GM19455 (cell line): ENCODE measurements around the gene NEK9.
A peak's percentile ranks its signal among the peaks of the same experiment; 100 is the strongest.
"Not testable (repeated sequence)": the region's sequence is repeated elsewhere in the genome, so short reads cannot be mapped to it uniquely, and the experiment has no call there.

Experiments
- ATAC-seq: cut with Tn5 transposase; IDR thresholded peaks from one replicate; pipeline ENCODE4 v1.9.1; 2021; ENCODE audit not compliant: unreplicated experiment

Gene NEK9

DNA sequence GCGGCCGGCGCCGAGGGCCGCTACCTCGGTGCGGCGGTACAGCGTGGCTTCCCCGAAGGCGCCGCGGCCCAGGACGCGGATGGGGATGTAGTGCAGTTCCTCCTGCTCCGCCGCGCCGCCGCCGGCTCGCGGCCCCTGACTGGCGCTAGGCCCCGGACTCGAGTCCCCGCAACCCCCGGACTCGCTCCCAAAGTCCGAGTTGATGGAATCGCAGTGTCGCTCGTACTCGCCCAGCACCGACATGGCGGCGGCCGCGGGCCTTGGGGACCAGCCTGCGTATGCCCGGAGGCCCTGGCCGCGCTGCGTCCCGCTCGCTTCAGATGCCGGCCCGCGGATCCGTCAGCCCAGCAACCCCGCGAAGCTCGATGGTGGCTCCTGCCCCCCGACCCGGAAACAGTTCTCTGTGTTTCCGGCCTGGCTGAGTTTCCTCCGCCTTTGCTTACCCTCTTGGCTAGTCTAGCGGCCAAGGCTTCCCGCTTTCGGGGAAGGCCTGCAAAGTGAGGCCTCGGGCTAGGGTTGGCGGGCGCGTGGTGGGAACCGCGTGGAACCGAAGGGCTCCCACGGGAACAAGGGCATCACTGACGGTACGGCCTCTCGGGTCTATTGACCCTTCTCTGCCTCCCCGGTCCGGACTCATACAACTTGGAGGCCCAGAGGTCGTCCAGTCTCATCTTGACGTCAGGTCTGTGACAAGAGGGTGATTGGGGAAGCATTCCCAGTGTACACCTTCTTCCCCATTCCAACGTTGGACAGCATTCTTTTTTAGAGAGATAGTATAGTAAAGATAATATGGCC is at the start of gene NEK9:
NEK9 (minus strand) TSS at position 370 of the 795 bp plus-strand sequence; CDS start at position 243, 127 bp downstream.
- ATAC-seq = peak; percentile 94

DNA sequence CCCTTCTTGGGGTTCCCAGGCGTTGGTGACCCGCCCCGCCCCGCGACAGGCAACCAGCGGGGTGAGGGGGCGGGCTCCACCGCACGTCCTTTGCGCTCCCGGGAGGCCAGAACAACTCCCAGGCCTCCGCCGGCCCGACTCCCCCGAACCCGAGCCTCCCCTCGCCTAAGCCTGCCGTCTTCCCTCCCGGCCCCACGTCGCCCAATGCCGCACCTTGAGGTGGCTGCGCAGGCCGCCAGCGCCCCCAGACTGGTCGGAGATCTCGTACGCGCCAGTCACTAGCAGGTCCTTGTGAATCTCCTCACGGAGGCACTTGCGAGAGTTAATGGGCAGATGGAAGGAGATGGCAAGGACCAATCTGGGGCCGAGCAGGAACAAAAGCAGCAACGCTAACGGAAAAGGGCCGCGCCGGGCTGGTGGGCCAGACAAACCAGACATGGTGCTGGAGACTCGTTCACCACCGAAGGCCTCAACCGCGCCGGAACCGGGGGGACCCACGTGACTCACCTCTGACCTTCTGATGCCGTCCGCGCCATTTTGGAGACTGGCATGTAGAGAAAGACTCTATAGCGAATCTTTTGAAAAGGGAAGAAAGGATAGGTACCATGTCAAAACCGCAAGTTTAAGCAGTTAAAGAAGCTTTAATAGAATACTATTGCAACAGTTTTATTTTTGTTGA is 49.4 kb upstream of the NEK9 start, which contains the start of gene TMED10:
TMED10 (minus strand) TSS at position 471 of the 679 bp plus-strand sequence; CDS start at position 438, 33 bp downstream.
- ATAC-seq = peak; percentile 70

DNA sequence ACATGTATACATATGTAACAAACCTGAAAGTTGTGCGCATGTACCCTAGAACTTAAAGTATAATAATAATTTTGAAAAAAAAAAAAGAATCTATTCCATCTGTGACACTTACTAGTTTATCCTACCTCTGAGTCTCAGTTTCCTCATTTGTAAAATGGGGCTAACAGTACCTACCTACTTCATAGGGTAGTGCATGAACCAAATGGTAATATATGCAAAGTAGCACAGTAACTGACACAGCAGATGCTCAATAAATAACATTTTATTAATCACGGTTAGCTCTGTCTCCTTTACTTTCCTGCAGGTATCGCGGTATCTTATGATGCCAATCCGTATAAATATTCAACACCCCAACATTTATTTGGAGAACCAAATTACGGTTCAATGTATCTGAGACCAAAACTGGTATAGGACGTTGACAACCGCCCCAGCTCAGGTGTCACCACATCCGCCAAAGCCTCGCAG is 48.9 kb upstream of the NEK9 start:
- peak; percentile 17 for ATAC-seq

DNA sequence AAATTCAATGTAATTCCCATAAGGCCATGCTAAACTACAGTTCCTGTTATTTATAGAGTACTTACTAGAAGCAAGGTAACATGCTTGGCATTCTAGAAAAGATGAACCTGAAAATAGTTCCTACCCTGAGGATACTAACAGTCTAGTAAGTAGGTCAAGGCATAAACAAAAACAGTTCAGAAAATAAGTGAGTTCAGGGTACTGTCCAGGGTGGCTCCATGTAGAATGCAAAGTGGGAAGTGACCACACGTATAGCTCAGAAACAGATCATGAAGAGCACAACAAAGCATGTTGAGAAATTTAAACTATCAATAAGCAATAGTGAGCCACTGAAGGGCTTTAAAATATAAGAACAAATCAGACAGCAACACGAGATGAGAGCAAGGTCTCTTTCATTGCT is 47.2 kb upstream of the NEK9 start:
- no peak for ATAC-seq

DNA sequence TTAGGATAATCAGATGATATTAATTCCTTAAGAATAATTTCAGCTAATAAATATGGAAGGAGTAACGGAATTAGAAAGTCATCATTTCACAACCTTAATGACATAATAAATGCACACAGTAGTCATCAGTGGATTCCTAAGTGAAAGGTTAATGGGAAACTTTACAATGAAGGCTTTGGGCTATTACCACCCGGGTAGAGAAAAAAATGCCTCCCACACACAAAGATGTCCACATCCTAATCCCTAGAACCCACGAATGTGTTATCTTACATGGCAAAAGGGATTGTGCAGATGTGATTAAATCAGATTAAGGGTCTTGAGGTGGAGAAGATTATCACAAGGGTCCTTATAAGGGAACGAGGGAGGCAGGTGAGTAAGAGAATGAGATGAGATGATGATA is 43.9 kb upstream of the NEK9 start:
- ATAC-seq = no peak

DNA sequence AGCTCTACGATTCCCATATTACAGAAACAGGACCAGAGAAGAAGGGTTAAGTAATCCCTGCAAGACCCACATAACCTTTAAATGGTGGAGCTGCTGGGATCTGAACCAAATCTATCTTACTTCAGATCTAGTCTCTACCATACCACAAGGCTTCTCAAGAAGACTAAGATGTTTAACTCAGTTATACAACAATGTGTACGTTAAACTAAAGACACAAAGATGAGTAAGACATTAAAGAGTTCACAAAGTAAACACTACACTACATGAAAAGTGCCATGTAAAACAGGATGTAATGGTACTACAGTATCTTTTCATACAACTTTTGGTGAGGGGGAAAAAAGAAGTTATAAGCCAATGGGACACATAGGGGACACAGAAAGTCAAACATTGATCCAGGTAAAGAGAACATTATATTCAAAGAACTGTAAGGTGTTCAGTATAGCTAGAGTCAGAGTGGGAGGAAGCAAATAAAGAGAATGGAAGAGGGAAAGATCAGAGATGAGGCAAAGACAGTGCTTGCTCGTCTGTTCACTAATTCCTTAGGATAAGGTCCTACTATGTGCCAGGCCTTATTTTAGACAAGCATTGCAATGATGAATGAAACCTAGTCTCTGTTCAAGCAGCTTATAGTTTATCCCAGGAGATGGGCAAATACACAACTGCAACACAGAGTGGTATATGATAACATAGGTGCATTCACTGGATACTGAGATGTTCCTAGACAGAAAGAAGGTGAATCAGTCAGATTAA is 41.9 kb upstream of the NEK9 start:
- no peak for ATAC-seq

DNA sequence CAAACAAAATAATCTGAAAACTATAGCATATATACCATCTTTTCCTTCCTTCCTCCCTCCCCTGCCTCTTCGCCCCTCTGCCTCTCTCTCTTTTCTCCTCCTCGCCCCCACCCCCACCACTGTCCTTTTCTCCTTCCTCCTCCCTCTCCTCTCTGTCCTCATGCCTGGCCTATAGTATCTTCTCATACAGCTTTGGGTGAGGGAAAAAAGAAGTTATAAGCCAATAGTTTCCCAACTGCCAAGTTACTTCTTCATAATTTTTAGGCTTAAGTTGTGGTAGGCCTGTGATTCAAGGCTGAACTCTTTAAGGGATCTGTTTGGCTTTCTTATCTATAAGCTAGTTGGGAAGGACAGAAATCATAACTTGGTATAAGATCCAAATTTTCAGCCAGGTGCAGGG is 40.5 kb upstream of the NEK9 start:
- ATAC-seq = no peak

DNA sequence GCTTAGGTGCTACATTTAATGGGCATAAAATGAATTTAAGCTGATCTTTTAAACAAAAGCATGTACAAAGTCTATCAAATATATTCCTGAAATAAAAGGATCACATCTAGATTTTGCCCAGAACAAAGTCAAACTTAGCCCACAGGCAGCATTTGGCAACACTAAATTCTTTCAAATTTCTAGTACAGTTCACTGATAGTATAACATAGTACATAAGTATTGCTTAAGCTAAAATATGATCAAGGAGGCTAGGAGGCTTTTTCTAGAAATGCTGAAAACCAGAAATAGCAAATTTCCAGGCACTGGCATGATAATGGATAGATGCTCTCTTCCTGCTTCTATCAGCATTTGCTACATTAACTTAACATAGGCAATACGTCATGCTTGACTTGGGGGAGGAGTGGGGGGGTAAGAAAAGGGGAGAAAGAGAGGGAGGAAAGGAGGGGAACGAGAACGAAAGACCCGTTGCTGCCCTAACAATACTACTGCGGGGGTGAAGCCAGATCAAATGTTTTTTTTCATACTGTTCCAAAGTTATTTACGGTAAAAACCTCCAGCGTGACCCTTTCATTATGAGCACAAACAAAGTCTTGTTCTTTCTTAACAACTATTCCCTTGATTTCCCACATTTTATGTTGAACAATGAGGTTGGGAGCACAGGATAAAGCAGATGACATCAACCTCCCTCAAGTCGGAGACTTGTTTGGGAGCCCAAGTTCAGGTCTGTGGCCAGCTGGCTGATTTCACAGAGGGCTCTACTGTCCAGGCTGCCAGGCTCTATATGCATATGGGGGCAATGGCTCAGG is 38.9 kb upstream of the NEK9 start:
- ATAC-seq = no peak

DNA sequence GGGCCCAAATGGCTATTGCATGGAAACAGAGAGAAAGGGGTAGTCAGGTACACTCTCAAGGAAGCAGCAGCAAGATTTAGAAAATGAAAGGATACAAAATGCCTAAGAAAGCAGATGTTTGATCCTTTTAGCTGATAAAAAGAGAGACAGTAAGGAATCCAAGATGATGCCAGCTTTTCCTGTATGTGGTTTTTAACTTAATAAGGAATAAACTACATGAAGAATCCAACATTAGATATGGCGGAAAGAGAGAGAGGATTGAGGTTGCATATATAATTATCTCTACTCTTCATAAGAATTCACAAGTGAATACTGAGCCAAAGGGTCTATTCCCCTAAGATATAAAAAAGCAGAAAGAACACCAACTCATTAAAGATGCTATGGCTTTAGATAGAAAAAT is 38.0 kb upstream of the NEK9 start:
- ATAC-seq = no peak

DNA sequence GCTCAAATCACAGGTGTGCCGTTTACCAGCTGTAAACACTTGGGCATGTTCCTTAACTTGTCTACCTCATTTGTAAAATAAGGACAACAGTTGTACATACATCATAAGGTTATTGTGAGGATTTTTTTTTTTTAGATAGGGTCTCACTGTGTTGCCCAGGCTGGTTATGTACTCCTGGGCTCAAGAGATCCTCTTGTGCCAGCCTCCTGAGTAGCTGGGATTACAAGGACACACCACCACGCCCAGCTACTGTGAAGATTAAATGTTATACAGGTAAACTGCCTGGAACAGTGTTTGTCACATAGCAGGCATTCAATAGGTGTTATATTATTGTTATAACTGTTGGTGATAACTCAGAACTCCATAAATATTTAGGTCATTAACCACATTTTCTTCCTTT is 36.8 kb upstream of the NEK9 start:
- ATAC-seq = no peak

DNA sequence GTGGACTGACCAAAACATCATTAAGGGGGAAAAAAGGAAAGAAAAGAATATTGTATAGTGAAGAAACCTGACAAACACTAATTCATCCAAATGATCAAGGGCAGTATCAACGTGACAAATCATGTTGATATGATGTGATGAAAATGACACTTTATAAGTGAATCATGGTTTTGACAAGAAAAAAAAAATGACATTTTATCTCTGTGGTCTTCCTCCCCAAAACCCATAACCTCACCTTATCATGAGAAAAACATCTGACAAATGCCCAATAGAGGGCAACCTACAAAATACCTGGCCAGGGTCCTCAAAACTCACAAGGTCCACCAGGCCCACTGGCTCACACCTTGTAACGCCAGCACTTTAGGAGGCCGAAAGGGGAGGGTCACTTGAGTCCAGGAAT is 35.8 kb upstream of the NEK9 start:
- ATAC-seq = no peak

DNA sequence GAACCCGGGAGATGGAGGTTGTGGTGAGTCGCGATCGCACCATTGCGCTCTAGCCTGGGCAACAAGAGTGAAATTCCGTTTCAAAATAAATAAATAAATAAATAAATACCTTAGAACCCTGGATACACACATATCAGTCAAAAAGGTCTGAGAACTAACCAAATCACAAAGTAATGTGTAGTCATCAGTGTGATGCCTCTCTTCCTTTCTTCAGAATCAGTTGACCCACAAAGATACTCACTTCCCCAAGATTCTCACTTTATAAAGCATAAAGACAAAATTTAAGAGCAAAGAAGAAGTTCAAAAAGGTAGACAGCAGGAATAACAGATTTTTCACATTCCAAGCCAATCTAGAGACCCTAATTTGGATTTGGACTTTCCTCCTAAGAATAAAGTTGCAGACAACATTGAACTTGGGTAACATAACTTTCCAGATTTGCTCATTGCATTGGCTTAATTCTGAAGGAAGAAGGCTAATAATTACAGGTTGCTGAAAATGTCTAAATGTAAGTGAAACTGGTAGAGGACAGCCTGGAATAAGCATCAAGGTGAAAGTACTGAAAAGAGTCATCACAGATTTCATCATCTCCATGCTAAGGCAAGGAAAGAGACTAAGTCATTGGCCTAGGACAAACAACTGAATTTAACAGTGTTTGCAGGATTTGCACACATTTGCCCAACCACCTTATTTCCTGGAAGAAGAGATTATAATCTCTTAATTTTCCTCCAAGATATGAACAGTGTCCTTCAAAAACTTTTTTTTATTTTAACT is 32.2 kb upstream of the NEK9 start:
- ATAC-seq = no peak

DNA sequence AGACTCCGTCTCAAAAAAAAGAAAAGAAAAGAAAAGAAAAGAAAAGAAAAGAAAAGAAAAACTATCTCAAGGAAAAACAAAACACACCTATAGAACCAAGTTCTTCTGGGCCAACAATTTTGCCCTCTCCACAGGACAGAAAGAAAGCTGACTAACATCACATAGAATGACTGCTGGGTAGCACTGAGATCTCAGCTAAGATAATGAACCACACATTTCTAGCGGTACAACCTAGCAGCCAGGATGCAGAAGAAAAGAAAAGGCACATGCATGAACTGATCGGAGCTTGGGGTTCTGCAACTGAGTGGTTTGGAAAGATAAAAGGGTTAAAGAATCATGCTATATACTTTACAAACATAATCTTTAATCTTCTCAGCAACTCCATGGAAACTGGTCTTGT is 30.1 kb upstream of the NEK9 start:
- ATAC-seq = no peak

DNA sequence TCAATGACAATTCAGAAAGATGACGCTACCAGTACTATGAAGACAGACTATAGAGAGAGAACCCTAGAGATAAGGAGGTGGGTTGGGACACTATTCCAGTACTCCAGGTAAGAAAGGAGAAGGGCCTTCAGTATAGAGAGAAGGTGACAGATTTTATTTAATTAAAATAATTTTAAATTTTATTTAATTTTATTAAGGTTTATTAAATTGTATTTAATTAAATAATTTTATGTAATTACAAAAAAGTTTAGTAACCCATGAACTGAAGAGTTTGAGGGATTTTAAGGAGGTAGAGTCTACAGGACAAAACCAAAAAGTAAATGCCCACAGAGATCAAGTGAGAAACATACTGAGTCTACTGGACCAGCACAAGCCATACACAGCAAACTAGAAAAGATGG is 29.3 kb upstream of the NEK9 start:
- ATAC-seq = no peak

DNA sequence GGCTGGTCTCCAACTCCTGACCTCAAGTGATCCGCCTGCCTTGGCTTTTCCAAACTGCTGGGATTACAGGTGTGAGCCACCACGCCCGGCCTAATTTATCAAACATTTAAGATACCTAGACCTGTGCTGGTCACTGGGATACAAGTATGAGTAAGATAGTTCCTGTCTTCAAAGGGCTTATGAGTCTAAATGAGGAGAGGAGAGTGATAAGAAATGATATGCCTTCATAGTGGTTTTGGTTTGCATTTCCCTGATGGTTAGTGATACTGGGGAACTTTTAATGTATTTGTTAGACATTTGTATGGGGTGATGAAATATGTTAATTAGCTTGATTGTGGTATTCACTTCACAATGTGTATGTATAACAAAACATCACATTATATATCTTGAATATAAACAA is 28.3 kb upstream of the NEK9 start:
- no peak for ATAC-seq

DNA sequence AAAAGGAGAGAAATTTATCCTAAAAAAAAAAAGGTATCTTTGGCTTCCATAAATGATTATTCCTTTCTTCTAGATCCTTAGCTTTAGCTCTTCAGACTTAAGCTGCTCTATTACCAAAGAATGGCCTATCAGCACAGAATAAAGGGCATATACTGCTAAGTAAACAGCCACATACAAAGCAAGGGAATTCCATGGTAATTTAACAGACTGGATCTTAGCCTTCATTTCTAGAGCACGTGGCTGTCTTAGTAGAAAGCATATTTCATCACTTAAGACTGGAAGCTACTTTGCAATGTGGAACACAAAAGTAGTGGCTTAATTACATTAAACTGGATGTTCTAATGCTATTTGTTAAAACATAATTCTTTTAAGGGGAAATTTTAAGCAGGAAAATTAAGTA is 26.4 kb upstream of the NEK9 start:
- no peak for ATAC-seq

DNA sequence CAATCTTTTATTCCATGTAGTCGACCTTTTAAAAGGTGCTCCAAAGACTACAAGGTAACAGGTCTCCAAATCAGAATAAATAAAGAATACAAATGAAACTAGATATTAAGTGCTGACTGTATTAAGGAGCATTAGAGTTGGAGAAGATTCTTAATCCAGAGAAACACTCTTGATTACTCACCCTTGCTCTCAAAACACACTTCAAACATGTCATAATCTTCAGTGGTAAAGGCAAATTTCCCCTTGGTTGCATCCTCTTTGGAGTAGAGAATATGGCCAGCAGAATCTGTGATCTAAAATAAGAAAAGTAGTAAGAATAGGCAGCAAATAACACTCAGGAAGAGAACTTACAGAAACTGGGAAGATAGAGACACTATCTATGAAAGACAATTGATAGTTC is 25.0 kb upstream of the NEK9 start:
- ATAC-seq = no peak

DNA sequence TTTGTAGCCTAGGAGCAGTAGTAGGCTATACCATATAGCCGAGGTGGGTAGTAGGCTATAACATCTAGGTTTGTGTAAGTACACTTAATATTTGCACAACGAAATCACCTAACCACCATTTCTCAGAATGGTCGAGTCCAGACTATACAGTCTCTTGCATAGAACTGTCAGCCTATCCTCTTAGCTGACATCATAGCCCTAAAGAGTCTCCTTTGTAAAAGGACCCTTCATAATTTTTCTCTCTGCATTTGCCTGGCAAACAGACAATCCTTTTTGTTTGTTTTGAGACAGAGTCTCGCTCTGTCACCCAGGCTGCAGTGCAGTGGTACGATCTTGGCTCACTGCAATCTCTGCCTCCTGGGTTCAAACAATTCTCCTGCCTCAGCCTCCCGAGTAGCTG is 23.8 kb upstream of the NEK9 start:
- not testable (repeated sequence) for ATAC-seq

DNA sequence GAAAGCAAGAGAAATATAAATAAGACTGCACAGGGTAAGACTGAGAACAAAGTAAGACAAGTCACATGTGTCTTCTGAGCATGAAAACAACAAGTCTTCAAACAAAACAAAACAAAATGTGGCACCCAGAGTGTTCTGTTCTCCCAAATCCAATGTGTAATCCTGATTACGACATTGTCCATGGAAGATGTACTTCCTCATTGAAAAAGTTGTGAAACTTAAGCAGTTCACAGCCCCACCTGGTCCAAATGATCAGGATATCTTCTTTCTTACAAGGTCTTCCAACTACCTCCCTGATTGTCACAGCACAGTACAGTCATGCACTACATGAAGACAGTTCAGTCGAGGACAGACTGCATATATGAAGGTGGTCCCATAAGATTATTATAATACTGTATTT is 23.3 kb upstream of the NEK9 start:
- no peak for ATAC-seq

DNA sequence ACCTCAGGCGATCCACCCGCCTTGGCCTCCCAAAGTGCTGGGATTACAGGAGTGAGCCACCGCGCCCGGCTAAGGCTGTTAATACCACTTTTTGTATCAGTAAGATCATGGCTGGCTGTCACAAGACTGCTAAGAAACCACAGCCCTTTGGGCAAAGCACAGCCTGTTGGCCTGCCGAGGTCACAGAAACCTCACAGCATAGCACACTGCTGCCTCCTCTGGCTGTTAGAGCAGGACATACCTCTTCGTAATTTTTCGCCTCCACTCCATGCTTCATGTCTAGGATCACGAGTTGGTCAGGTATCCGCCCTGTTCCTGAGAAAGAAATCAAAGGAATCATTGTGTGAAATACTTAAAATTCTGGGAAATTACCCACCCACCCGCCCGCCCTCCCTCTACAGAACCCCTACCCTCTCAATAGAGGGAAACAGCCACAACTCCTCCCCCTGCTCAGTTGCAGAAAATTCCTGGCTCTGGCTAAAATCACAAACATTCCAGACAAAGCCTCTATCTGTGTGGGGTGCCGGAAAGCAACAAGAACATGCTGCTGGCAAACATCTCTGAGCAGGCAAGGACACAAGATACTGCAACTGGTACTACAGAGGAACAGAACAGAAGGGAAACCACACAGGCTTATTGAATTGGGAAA is 20.7 kb upstream of the NEK9 start:
- no peak for ATAC-seq
